Activated CD8-positive, alpha-beta memory T cell treated with anti-CD3 and anti-CD28 coated beads for 36 hours (primary cell): Measurements from ENCODE around the gene RAB42. TPM values are rescaled to one million over a fixed set of nuclear protein-coding genes. Genes with fewer than 3 reads are reported as not detected.

Source experiments
- CTCF ChIA-PET: fragments of 350-600 bp; sonication (Branson Sonifier 250); formaldehyde crosslinking; loops from one replicate; lab custom pipeline; 2021; ENCODE audit warnings: antibody characterized with exemption; lab: Charles Lee
- POLR2A ChIA-PET: fragments of 350-600 bp; sonication (Branson Sonifier 250); formaldehyde crosslinking; loops from one replicate; lab custom pipeline; 2021; ENCODE audit warnings: antibody characterized with exemption; lab: Charles Lee
- total RNA-seq, 2 experiments: library from RNA; stranded (reverse); gene quantifications; one replicate each; pipeline ENCODE4 v1.2.3, GENCODE V29; 2021

The RAB42 gene
- total RNA-seq, 2 experiments from 2014 or later, result not detected

GRCh38 chr1:28613175-28613574, 21.1 kb downstream of the RAB42 start:
- CTCF ChIA-PET, result no interaction called here
- POLR2A ChIA-PET, result no interaction called here

GRCh38 chr1:28631713-28632112, 39.6 kb downstream of the RAB42 start:
- CTCF ChIA-PET, result interaction anchor here (0.6 kb wide), 1 partner anchor 103 kb away, joined by 3 read pairs; no protein-coding TSS in a partner anchor

GRCh38 chr1:28632560-28632959, 40.5 kb downstream of the RAB42 start:
- ChIA-PET POLR2A (no interaction called here), CTCF (no interaction called here)

More at GRCh38 chr1:28631713-28632112, 39.6 kb downstream of the RAB42 start:
- POLR2A ChIA-PET, result interaction anchor here (0.6 kb wide), 2 partner anchors 16 to 17 kb away, joined by 4 to 5 read pairs; no protein-coding TSS in a partner anchor

- ChIA-PET POLR2A (no interaction called here), CTCF (interaction anchor here (0.5 to 1.6 kb wide), 2 partner anchors 241 to 441 kb away, joined by 3 read pairs; no protein-coding TSS in a partner anchor)
These were observed 48.7 kb downstream of the RAB42 start for GRCh38 chr1:28640766-28641165.

GRCh38 chr1:28642056-28642846, 50.2 kb downstream of the RAB42 start:
- ChIA-PET CTCF (interaction anchor here (1.4 to 1.6 kb wide), 4 partner anchors 27 to 239 kb away, joined by 3 to 8 read pairs (median 4); partner anchors contain the start of genes GMEB1 and YTHDF2), POLR2A (interaction anchor here (0.5 to 3.0 kb wide), 9 partner anchors 15 to 136 kb away, joined by 3 to 36 read pairs (median 4); partner anchors contain the start of genes GMEB1, RCC1 and YTHDF2)

GRCh38 chr1:28642847-28643635, 51.0 kb downstream of the RAB42 start, which contains the start of gene TAF12:
Gene TAF12, minus strand, starts transcription at chr1:28643067. Its CDS starts 20,986 bp downstream, at chr1:28622081.
- CTCF ChIA-PET, result interaction anchor here (0.6 to 1.4 kb wide), 6 partner anchors 23 to 539 kb away, joined by 3 to 8 read pairs (median 4); partner anchors contain the start of genes GMEB1, SRSF4 and YTHDF2
- POLR2A ChIA-PET, result interaction anchor here (0.5 to 3.0 kb wide), 16 partner anchors 16 to 314 kb away, joined by 3 to 36 read pairs (median 4); partner anchors contain the start of genes GMEB1, MED18, RCC1 and YTHDF2

GRCh38 chr1:28644494-28644893, 52.4 kb downstream of the RAB42 start:
- POLR2A ChIA-PET, result interaction anchor here (0.6 to 3.0 kb wide), 5 partner anchors 24 to 139 kb away, joined by 3 to 36 read pairs (median 17); partner anchors contain the start of genes GMEB1, RCC1 and YTHDF2
- CTCF ChIA-PET, result interaction anchor here (0.6 to 1.4 kb wide), 3 partner anchors 15 to 537 kb away, joined by 3 to 4 read pairs (median 3); partner anchors contain the start of gene SRSF4

Other genes with a start within 250 kb of the RAB42 start
- 10 to 100 TPM; 23.0 to 24.3 TPM for gene PHACTR4, start 222.5 kb upstream of the RAB42 start, total RNA-seq
- 100 to 1,000 TPM; 120 to 127 TPM for gene RCC1, start 86.2 kb upstream of the RAB42 start, total RNA-seq
- 10 to 100 TPM; 40.9 to 42.9 TPM for gene TRNAU1AP, start 39.2 kb upstream of the RAB42 start, total RNA-seq
- 10 to 100 TPM; 31.0 to 31.2 TPM for gene TAF12, start 50.8 kb downstream of the RAB42 start, total RNA-seq
- gene RNU11, start 56.3 kb downstream of the RAB42 start, total RNA-seq, result not detected
- 10 to 100 TPM; 21.4 to 21.8 TPM for gene GMEB1, start 76.5 kb downstream of the RAB42 start, total RNA-seq
- 10 to 100 TPM; 88.6 to 91.0 TPM for gene YTHDF2, start 144.7 kb downstream of the RAB42 start, total RNA-seq
- gene OPRD1, start 219.9 kb downstream of the RAB42 start, total RNA-seq, result not detected